ENCODE measurements around the gene LOXL3.

GRCh38 chr2:74572178-74572925, 18.6 kb upstream of the LOXL3 start:
- TF ChIP-seq CTCF (IDR thresholded peaks at IDR 0.05; ENCODE audit: poor library complexity) = no peak
- no peak for TF ChIP-seq EZH2 (IDR thresholded peaks at IDR 0.05; ENCODE audit: borderline replicate concordance)

Measured in hepatocyte (in vitro differentiated cells).